ELF-1 (cell line): ENCODE measurements around the gene HACL1.

Source experiments
- DNase-seq: peaks from one replicate; pipeline ENCODE4 v3.0.0-alpha.2; 2016; ENCODE audit warnings: low read depth, low spot score

HACL1 gene

GRCh38 chr3:15527031-15527459 is 74.3 kb downstream of the HACL1 start:
- peak; percentile 88 for DNase-seq

- no peak for DNase-seq
Measured at GRCh38 chr3:15525790-15526189, 75.6 kb downstream of the HACL1 start.

GRCh38 chr3:15523660-15524417 is 77.5 kb downstream of the HACL1 start:
- DNase-seq = no peak

GRCh38 chr3:15522016-15522415 is 79.4 kb downstream of the HACL1 start:
- no peak for DNase-seq

- peak; percentile 32 for DNase-seq
Measured at GRCh38 chr3:15521573-15521965, 79.8 kb downstream of the HACL1 start, which contains the start of gene COLQ. COLQ (minus strand) TSS chr3:15521706; CDS start chr3:15521625, 81 bp downstream.

- no peak for DNase-seq
Measured at GRCh38 chr3:15520804-15521572, 80.4 kb downstream of the HACL1 start.

- DNase-seq = no peak
Measured at GRCh38 chr3:15520185-15520584, 81.2 kb downstream of the HACL1 start.

- no peak for DNase-seq
Measured at GRCh38 chr3:15519096-15519495, 82.3 kb downstream of the HACL1 start.

- no peak for DNase-seq
Measured at GRCh38 chr3:15514663-15515340, 86.6 kb downstream of the HACL1 start.

- DNase-seq = no peak
Measured at GRCh38 chr3:15513810-15514662, 87.3 kb downstream of the HACL1 start.

- no peak for DNase-seq
Measured at GRCh38 chr3:15513116-15513515, 88.3 kb downstream of the HACL1 start.

GRCh38 chr3:15512166-15512565 is 89.2 kb downstream of the HACL1 start:
- DNase-seq = no peak

GRCh38 chr3:15511156-15511555 is 90.2 kb downstream of the HACL1 start:
- no peak for DNase-seq
